ENCODE measurements around the gene CYTH1.

DNA sequence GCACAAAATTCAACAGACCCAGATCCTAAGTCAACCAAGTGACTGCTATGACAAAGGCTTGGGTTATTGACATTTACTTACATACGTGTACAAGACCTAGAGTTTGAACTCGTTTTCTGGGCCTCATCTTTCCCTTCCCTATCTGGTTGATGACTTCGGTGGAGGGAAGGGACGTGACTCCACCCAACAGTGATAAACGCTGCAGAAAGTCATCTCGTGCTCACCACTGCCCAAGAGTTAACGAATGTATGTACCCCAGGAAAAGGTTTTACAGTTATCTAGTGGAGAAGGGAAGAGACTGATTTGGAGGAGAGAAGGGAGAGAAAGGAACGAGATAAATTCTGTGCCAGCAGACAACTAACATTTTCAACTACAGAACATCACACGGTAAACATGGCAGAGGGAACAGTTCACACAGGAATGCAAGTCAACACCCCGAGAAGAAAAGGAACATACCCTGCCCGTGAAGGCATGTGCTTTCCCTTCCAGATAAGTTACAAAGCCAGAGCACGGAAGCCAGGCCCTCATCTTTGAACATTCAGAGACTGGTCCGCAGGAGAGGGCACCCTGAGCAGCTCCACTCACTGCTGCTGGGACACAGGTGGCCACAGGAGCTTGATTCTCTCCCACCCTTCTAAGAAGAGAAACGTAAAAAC lies 13.9 kb upstream of the CYTH1 start:
- TF ChIP-seq, protein P1, sequence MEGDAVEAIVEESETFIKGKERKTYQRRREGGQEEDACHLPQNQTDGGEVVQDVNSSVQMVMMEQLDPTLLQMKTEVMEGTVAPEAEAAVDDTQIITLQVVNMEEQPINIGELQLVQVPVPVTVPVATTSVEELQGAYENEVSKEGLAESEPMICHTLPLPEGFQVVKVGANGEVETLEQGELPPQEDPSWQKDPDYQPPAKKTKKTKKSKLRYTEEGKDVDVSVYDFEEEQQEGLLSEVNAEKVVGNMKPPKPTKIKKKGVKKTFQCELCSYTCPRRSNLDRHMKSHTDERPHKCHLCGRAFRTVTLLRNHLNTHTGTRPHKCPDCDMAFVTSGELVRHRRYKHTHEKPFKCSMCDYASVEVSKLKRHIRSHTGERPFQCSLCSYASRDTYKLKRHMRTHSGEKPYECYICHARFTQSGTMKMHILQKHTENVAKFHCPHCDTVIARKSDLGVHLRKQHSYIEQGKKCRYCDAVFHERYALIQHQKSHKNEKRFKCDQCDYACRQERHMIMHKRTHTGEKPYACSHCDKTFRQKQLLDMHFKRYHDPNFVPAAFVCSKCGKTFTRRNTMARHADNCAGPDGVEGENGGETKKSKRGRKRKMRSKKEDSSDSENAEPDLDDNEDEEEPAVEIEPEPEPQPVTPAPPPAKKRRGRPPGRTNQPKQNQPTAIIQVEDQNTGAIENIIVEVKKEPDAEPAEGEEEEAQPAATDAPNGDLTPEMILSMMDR (IDR thresholded peaks at IDR 0.05): no peak
- TF ChIP-seq POLR2A (IDR thresholded peaks at IDR 0.05): no peak

All from adrenal gland (tissue), 5 donors.